HL-60 (cell line): ENCODE data around the gene B3GNT3.

Source experiments
- CTCF ChIP-seq: IDR thresholded peaks from one replicate; pipeline ENCODE4 v1.5.1; 2011; ENCODE audit warnings: low read length, control low read depth, inconsistent platforms; ENCODE audit not compliant: insufficient read depth
- REST ChIP-seq: IDR thresholded peaks from 2 replicates; pipeline ENCODE4 v1.6.1; 2012; ENCODE audit warnings: low read depth; ENCODE audit not compliant: insufficient replicate concordance

GRCh38 chr19:17831419-17831888 lies 36.5 kb downstream of the B3GNT3 start:
- no peak for TF ChIP-seq CTCF
- TF ChIP-seq REST, result no peak
